ELF-1 (cell line): ENCODE results near the gene VTA1.
"Not testable (repeated sequence)": the region's sequence is repeated elsewhere in the genome, so short reads cannot be mapped to it uniquely, and the experiment has no call there.

Source experiments
- DNase-seq: peaks from one replicate; pipeline ENCODE4 v3.0.0-alpha.2; 2016; ENCODE audit warnings: low read depth, low spot score

Gene VTA1

DNA sequence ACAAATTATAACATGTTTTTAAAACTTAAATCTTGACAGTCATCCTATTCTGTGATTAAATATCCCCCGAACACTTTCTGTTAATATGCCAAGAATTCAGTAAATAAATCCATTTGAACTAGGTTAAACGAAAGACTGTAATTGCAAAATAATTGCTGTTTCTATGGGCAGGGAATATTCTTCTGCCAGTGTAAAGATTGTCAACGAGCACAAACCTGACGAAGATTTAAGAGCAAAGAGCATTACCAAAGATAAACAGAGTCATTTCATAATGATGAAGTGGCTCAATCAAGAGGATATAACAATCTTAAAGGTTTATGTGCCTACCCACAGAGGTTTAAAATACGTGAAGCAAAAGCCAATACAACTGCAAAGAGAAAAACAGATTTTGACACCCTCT lies 78.5 kb downstream of the VTA1 start:
- DNase-seq = no peak

GRCh38 chr6:142226731-142227130 lies 79.7 kb downstream of the VTA1 start:
- no peak for DNase-seq

DNA sequence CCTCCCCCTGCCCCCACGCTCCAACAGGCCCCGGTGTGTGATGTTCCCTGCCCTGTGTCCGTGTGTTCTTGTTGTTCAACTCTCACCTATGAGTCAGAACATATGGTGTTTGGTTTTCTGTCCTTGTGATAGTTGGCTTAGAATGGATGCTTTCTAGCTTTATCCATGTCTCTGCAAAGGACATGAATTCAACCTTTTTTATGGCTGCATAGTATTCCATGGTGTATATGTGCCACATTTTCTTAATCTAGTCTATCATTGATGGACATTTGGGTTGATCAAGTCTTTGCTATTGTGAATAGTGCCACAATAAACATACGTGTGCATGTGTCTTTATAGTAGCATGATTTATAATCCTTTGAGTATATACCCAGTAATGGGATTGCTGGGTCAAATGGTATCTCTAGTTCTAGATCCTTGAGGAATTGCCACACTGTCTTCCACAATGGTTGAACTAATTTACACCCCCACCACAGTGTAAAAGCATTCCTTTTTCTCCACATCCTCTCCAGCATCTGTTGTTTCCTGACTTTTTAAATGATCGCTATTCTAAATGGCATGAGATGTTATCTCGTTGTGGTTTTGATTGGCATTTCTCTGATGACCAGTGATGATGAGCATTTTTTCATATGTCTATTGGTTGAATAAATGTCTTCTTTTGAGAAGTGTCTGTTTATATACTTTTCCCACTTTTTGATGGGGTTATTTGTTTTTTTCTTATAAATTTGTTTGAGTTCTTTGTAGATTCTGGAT lies 82.6 kb downstream of the VTA1 start:
- DNase-seq = not testable (repeated sequence)

- peak; percentile 91 for DNase-seq
Measured at GRCh38 chr6:142232206-142233044, 85.4 kb downstream of the VTA1 start.

- no peak for DNase-seq
Measured at GRCh38 chr6:142233945-142234682, 87.1 kb downstream of the VTA1 start.

- DNase-seq = no peak
Measured at GRCh38 chr6:142235272-142235671, 88.2 kb downstream of the VTA1 start.

- DNase-seq = no peak
Measured at GRCh38 chr6:142235791-142236190, 88.7 kb downstream of the VTA1 start.

- DNase-seq = no peak
Measured at GRCh38 chr6:142236691-142237090, 89.6 kb downstream of the VTA1 start.

DNA sequence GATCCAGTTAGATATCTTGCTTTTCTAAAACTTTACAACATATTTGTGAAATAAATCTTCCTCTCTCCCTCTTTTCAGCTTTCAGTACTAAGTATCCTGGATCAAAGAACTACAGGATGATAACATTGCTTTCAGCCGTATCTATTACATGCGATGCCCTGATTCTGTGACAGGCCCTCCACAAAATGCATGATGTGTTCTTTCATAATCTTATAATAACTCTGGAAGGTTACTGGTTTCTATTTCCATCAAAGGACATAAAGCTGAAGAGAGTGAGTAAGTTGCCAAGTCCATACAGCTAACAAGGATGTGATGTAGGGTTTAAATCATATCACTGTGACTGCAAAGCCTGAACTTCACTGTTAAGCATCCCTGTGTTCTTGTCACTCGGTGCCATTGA lies 91.8 kb downstream of the VTA1 start:
- no peak for DNase-seq

GRCh38 chr6:142240179-142240578 lies 93.1 kb downstream of the VTA1 start:
- DNase-seq = no peak

DNA sequence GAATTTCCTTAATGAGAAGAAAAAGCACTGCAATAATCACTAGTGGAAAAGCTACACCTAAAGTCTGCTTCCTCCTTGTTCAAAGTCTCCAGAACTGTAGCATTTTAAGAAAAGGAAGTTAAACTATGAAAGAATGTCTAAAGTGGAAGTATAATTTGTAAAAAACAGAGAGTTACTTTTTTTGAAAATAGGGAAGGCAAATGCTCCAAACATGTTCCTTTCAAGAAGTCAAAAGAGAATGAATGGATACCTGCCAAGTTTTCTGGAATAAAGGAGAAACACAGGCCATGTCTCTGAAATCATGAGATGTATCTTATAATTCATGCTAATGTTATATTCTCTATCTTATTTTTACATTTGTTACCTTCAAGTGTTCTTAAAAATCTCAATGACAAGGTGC lies 94.0 kb downstream of the VTA1 start:
- no peak for DNase-seq

DNA sequence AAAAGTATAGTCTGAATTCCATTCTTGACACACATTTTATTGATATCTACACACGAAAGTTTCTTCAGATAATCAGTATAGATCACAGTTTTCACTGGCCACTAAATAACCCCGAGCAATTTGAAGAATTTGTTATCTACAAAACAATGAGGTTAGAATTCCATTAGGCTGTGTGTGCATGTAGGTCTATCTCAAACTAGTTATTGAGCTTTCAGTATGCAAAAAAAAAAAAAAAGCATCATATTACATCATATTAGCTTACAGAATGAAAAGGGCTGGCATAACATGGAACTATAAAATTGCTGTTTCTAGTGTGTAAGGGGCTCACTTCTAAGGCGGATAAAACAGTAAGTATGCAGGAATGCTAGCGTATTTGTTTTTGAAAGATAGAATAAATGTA lies 95.2 kb downstream of the VTA1 start:
- DNase-seq = no peak

DNA sequence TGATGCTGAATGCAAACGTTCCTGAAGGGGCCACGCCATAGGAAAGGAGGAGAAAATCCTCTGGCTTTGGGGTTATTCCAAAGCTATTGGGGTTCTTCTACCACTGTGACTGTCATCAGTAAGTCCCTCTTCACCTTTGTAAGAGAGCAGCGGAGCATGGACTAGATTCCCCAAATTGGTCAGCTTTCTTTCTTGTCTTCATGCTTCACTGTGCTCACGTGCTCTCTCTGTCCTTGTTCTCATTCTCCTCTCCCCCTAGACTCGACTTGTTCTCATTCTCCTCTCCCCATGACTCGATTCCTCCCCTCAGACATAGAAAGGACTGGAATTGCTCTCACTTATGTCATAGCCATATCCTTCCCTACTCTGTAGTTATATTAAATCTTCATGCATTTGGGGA lies 99.9 kb downstream of the VTA1 start:
- DNase-seq = no peak

GRCh38 chr6:142249266-142249665 lies 102.2 kb downstream of the VTA1 start:
- DNase-seq = no peak

- DNase-seq = no peak
Measured at GRCh38 chr6:142251930-142252445, 104.9 kb downstream of the VTA1 start.

- no peak for DNase-seq
Measured at GRCh38 chr6:142254513-142254912, 107.5 kb downstream of the VTA1 start.

GRCh38 chr6:142255785-142256184 lies 108.7 kb downstream of the VTA1 start:
- no peak for DNase-seq

DNA sequence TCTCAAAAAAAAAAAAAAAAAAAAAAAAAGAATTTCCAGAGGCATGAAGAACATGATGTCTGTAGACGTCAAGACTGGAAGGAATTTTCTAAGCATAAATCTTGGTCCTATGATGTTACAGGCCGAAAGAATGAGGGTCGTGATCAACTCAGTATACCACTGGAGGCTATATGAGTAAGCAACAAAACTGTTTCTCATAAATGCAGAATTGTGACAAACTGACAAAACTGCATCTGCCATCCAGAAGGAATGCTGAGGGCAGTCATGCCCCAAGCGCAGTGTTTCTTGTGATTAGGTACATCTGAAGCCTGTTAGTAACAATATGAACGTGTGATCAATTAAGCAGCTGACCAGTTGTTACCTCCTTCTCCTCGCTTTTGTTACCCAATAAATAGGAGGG lies 111.2 kb downstream of the VTA1 start:
- DNase-seq = no peak

DNA sequence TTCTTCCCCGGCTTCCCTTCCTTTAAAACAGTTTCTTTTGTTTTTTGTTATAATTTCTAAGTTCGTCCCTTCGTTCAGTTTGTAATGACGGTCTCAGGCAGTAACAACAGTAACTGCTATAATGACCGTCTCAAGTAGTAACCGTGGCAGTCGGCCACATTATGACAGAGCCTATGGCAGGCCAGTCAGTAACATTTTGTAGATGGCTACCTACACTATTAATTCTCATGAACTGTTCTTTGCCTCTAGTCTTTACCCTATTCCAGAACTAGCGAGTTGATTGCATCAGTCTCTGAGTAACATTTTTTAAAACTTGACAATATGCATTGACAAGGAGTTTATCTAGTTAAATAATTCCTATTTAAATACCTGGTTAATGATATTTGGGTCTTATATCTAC lies 111.7 kb downstream of the VTA1 start:
- DNase-seq = no peak

GRCh38 chr6:142260748-142261147 lies 113.7 kb downstream of the VTA1 start:
- DNase-seq = no peak

DNA sequence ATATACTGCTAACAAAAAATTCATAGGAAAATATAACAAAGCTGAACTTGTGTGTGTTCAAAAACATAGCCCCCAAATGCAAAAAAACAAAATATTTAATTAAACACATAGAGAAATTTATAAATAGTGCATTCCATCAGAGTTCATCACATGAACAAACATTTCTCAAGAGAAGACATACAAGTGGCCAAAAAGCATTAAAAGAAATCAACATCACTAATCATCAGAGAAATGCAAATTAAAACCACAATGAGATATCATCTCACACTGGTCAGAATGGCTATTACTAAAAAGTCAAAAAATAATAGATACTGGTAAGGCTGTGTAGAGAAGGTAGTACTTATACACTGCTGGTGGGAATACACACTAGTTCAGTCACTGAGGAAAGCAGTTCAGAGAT lies 115.2 kb downstream of the VTA1 start:
- DNase-seq = no peak

- DNase-seq = no peak
Measured at GRCh38 chr6:142265476-142265875, 118.4 kb downstream of the VTA1 start.
